HG02884 (cell line): ENCODE measurements around the gene FASTK.

Source experiments
- ATAC-seq: cut with Tn5 transposase; IDR thresholded peaks from one replicate; pipeline ENCODE4 v1.9.1; 2021; ENCODE audit warnings: mild to moderate bottlenecking, moderate library complexity; ENCODE audit not compliant: unreplicated experiment

FASTK gene

GRCh38 chr7:151068069-151068773 is 12.4 kb downstream of the FASTK start:
- no peak for ATAC-seq

GRCh38 chr7:151066273-151066974 is 14.2 kb downstream of the FASTK start:
- no peak for ATAC-seq

- no peak for ATAC-seq
Observed at GRCh38 chr7:151065516-151065915, 15.1 kb downstream of the FASTK start.

GRCh38 chr7:151064993-151065392 is 15.6 kb downstream of the FASTK start:
- ATAC-seq, result no peak

GRCh38 chr7:151064454-151064853 is 16.2 kb downstream of the FASTK start:
- ATAC-seq, result no peak

GRCh38 chr7:151063212-151063561 is 17.4 kb downstream of the FASTK start:
- ATAC-seq, result no peak

GRCh38 chr7:151062399-151063211 is 18.0 kb downstream of the FASTK start:
- ATAC-seq, result no peak

DNA sequence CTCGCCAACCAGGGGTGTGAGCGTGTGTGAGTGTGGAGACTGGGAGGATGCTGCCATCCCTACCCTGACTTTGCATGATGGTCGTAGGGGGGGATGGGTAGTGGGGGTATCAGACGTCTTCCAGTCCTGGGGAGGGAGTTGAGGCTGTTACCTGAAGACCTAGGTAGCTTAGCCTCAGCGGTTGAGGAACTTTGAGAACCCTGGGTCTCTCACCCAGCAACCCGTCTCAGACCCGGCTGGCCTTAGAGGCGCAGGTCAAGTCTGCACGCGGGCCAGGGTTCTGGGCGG is 18.6 kb downstream of the FASTK start:
- no peak for ATAC-seq

DNA sequence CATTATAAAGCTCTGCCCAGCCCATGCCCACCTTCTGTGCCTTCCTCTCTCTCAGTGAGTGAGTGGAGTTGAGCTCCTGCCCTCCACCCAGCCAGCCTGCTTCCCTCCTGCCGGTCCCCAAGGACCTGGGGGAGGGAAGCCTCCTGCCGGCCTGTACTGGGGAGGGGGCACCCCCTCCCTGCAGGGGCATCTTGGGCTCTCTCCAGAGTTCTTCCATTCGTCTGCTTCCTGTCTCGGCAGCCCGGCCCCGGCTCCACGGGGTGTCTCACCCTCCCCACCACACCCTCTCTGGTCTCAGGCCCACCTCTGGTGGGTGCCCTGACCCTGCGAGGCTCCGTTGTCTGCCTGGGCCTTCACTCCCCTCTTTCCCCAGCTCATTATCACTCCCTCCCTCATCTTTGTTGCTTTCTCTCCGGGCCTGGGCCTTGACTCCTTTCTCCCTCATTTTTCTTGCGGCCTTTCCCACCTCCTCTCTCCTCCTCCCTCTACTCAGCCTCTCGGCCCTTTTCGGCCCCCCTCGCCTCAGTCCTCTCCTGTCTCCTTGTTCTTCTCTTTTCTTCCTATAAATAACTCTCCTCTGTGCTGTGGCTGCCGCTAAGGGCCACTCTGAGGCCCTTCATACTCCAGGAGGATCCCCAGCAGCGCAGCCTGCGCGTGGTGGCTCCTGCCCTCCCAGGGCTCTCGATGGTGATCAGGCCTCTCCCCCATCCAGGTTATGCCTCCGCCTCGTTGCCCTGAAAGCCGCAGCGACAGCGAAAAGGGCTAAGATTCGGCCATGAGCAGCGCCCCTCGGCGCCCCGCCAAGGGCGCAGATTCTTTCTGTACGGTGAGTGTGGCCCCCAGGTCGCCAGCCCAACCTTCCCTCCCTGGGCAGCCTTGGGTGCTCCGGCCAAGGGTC is 19.1 kb downstream of the FASTK start:
- no peak for ATAC-seq

DNA sequence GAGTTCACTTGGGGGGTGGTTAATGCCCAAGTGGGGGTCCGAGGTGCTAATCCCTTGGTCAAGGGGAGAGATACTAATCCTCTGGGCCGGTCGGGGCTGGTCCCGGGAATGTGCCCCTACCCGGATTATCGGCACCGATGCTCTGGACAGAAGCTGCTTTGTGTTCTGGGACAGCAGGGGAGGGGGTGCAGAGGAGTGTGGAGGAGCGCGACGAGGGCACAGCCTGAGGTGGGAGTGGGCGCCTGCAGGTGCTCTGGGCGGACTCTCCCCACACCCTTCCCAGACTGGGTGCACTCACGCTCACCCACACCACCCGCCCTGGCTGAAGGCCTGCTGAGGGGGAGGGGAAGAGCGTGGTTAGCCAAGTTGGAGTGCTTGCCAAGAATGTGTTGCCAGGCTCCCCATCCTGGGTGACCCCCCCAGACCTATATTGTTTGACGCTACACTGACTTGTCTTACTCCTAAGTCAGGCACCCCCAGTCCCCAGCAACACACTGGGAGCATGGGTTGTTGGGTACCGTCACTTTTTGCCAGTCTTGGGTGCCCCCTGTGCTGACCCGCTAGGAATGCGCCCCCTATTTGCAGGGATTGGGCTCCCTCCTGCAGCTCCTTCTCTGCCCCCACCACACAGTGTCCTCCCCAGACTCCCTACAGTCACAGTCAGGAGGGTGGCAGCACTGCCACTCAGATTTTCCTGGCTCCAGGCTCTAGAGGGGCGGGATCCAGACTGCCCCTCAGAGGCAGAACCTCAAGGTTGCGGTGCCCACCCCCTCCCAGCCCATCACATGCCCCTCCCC is 20.0 kb downstream of the FASTK start:
- ATAC-seq, result no peak

GRCh38 chr7:151060113-151060415 is 20.5 kb downstream of the FASTK start:
- no peak for ATAC-seq

DNA sequence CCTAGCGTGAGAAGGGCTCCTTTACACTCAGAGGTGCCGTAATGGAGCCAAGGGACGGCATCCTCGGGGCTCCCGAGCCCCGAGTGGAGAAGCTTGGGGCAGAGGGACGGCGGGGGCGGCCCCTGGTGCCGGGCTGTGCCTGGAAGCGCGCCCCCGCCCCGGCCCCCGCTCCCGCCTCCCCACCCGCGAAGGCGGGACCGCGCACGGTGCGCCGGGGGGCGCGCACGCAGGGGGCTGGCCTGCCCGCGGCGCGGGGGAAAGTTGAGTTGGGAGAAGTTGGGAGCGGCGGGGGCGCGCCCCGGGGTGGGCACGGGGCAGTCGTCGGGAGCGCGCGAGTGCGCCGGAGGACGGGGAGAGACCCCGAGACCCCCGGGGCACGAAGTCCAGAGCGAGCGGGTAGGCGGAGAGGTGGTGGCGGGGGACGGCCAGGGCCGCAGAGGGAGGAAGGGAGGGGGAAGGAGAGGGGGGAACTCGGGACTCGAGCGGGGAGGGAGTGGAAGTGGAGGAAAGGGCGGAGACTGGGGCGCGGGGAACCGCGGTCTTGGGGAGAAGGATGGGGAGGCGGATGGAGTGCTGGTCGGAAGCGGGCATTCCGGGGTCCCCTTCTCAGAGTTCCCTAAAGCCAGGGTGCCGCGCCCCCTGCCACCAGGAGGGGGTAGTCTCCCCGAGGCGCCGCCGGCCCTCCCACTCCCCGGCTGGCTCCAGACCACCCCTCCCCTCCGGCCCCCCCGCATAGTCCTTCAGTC is 21.1 kb downstream of the FASTK start, which contains the start of gene SLC4A2:
SLC4A2 (plus strand) TSS at position 223 of the 746 bp plus-strand sequence. CDS start 2,399 bp downstream, outside the sequence.
- ATAC-seq, result no peak

DNA sequence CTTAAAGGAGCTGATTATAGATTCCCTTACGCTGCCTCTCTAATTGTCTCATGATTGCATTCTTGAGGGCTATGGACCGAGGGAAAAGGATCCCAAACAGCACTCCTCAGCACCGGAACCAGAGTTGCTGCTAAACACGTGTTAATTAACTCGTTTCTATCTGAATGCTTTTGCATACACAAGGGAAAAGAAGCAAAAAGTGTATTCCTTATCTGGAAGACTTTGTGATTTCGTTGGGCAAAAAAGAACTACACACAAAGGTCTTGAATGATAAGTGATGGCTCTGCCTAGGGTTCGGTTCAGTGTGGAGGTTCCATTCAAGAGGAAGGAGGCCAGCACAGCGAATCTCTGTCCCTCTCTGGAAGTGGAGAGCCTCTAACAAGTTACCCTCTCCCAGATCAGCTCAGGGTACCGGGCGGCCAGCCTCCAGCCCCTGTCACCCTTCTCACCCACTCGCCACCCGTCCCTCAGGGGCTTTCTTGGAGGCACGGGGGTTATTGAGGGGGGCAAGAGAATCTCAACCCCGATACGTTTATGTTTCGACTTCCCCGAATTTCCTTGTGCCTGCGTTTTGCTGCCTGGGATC is 21.7 kb downstream of the FASTK start:
- ATAC-seq, result no peak

DNA sequence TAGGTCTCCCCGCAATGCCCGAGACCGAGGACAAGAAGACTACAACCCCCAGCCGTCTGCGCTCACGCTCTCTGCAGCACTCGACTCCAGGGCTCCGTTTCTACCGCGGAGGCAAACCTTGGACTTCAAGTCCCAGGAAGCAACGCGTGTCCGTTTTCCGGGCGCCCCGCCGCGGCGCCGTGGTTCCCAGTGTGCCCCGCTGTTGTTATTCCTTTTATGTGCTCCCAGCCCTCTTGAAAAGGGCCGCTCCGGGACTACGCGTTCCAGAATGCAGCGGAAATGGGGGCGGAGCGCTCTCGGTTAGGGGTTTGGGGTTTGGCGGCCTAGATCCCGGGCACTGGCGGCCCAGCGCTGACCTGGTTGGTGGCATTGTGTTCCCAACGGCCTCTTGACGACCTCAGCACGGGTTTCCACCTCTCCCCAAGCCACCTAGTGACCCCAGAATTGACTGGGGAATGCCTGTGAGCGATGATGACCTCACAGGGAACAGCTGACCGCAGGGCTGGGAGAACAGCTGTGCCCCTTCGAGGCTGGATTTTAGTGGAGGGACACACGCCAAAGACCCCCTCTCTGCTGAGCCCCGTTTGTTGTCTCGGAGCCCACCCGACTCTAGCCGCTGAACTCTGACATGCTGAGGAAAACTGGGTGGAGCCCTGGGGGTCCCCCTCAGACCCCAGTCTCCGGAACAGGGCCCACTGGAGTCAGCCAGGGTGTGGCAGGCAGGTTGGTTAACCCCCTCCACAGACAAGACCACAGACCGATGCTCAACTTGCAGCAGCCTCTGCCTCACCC is 22.4 kb downstream of the FASTK start:
- peak; percentile 92 for ATAC-seq

- ATAC-seq, result peak; percentile 18
Observed at GRCh38 chr7:151057506-151057988, 23.1 kb downstream of the FASTK start, which contains the start of gene CDK5. Gene CDK5, minus strand, starts transcription at chr7:151057897. Its CDS starts 49 bp downstream, at chr7:151057848.

GRCh38 chr7:151056666-151057505 is 23.7 kb downstream of the FASTK start:
- ATAC-seq, result no peak

DNA sequence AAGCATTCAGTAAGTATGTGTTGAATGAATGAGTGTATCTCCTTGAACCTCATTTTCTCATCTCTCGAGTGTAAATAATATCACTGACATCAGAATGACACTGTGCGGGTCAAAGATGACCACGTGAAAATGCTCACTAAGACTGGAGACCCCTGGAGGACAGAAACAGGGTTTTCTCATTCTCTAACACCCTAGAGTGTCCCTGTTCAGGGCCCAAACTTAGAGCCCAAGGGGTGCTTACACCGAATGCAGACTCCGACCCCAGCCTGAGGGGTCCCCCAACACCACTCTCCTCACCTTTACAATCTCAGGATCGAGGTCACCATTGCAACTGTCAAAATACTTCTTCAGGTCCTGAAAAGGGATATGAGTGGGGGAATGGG is 24.3 kb downstream of the FASTK start:
- ATAC-seq, result no peak
